ENCODE data around the gene EYS.
A peak's percentile ranks its signal among the peaks of the same experiment; 100 is the strongest.
"Not testable (repeated sequence)": the region's sequence is repeated elsewhere in the genome, so short reads cannot be mapped to it uniquely, and the experiment has no call there.

EYS gene

GRCh38 chr6:63800386-63800785 is 1906.6 kb downstream of the EYS start:
- DNase-seq, result not testable (repeated sequence)

- no peak for DNase-seq
Observed at GRCh38 chr6:63799813-63800212, 1907.2 kb downstream of the EYS start.

- DNase-seq, result no peak
Observed at GRCh38 chr6:63799313-63799712, 1907.7 kb downstream of the EYS start.

- no peak for DNase-seq
Observed at GRCh38 chr6:63798378-63798777, 1908.6 kb downstream of the EYS start.

- no peak for DNase-seq
Observed at GRCh38 chr6:63797721-63798120, 1909.3 kb downstream of the EYS start.

GRCh38 chr6:63795826-63796225 is 1911.2 kb downstream of the EYS start:
- DNase-seq, result no peak

GRCh38 chr6:63795006-63795405 is 1912.0 kb downstream of the EYS start:
- no peak for DNase-seq

- DNase-seq, result no peak
Observed at GRCh38 chr6:63793465-63794137, 1913.4 kb downstream of the EYS start.

GRCh38 chr6:63792736-63793464 is 1914.1 kb downstream of the EYS start:
- no peak for DNase-seq

- DNase-seq, result no peak
Observed at GRCh38 chr6:63790334-63790733, 1916.7 kb downstream of the EYS start.

- no peak for DNase-seq
Observed at GRCh38 chr6:63789699-63790098, 1917.3 kb downstream of the EYS start.

- DNase-seq, result no peak
Observed at GRCh38 chr6:63788569-63788968, 1918.5 kb downstream of the EYS start.

GRCh38 chr6:63787021-63787420 is 1920.0 kb downstream of the EYS start:
- no peak for DNase-seq

- DNase-seq, result no peak
Observed at GRCh38 chr6:63785006-63785405, 1922.0 kb downstream of the EYS start.

GRCh38 chr6:63783096-63783495 is 1923.9 kb downstream of the EYS start:
- DNase-seq, result peak; percentile 8

- no peak for DNase-seq
Observed at GRCh38 chr6:63774961-63775360, 1932.1 kb downstream of the EYS start.

- DNase-seq, result no peak
Observed at GRCh38 chr6:63773200-63773599, 1933.8 kb downstream of the EYS start.

GRCh38 chr6:63765828-63766227 is 1941.2 kb downstream of the EYS start:
- no peak for DNase-seq

GRCh38 chr6:63764318-63764916 is 1942.6 kb downstream of the EYS start:
- peak; percentile 66 for DNase-seq

GRCh38 chr6:63760199-63760598 is 1946.8 kb downstream of the EYS start:
- DNase-seq, result no peak

- no peak for DNase-seq
Observed at GRCh38 chr6:63759605-63760105, 1947.4 kb downstream of the EYS start.

GRCh38 chr6:63757826-63758225 is 1949.2 kb downstream of the EYS start:
- no peak for DNase-seq

- DNase-seq, result not testable (repeated sequence)
Observed at GRCh38 chr6:63757275-63757674, 1949.8 kb downstream of the EYS start.

GRCh38 chr6:63750400-63750799 is 1956.6 kb downstream of the EYS start:
- DNase-seq, result no peak

Data from NCI-H748 treated with DMSO at 0.1 percent for 48 hours (cell line).